Caco-2 (cell line): ENCODE results near the gene NLRP3. TPM values are rescaled to one million over a fixed set of nuclear protein-coding genes. Genes with fewer than 3 reads are reported as not detected.

Experiments
- BruUV-seq: library from RNA; stranded (reverse); fragments of 400-500 nt; replicated peaks from 2 replicates; lab custom pipeline; 2021; lab: Mats Ljungman, UMichigan
- CTCF ChIA-PET: fragments of 300-600 bp; sonication (Branson Sonifier 250); formaldehyde crosslinking; loops from one replicate; lab custom pipeline; 2022; ENCODE audit warnings: antibody characterized with exemption; lab: Charles Lee
- POLR2A ChIA-PET: fragments of 300-600 bp; sonication (Branson Sonifier 250); formaldehyde crosslinking; loops from one replicate; lab custom pipeline; 2022; ENCODE audit warnings: antibody characterized with exemption; lab: Charles Lee
- DNase-seq, 2 experiments: peaks; one replicate each; pipeline versions ENCODE4 v3.0.0 to v3.0.0-alpha.2; 2020 to 2022
- H3K27me3 ChIP-seq: replicated peaks from 2 replicates; pipeline ENCODE4 v1.6.0; 2011; ENCODE audit warnings: low read length; ENCODE audit not compliant: control insufficient read depth, insufficient read depth
- H3K36me3 ChIP-seq: 2 replicates; pipeline ENCODE4 v1.5.1; 2011; ENCODE audit warnings: low read length; ENCODE audit not compliant: control insufficient read depth, insufficient read depth
- H3K4me1 ChIP-seq: fragments of 250-450 bp; sonication (Bioruptor Pico); 2 replicates; pipeline ENCODE4 v1.5.1; 2020; ENCODE audit warnings: mild to moderate bottlenecking
- H3K4me3 ChIP-seq: 2 replicates; pipeline ENCODE4 v1.5.1; 2011; ENCODE audit warnings: low read depth, mild to moderate bottlenecking, control low read depth, low read length
- H3K9me3 ChIP-seq: fragments of 250-450 bp; sonication (Bioruptor Pico); 2 replicates; pipeline ENCODE4 v1.5.1; 2020; ENCODE audit warnings: mild to moderate bottlenecking, moderate library complexity
- H3K27ac Mint-ChIP-seq: one replicate; pipeline ENCODE4 v1.8.0; 2022; ENCODE audit warnings: mixed read lengths; ENCODE audit not compliant: unreplicated experiment
- H3K27me3 Mint-ChIP-seq: one replicate; pipeline ENCODE4 v1.8.0; 2022; ENCODE audit warnings: mixed read lengths; ENCODE audit not compliant: insufficient read depth, unreplicated experiment
- H3K36me3 Mint-ChIP-seq: one replicate; pipeline ENCODE4 v1.8.0; 2022; ENCODE audit warnings: mild to moderate bottlenecking, mixed read lengths; ENCODE audit not compliant: insufficient read depth, unreplicated experiment
- H3K4me1 Mint-ChIP-seq: one replicate; pipeline ENCODE4 v1.8.0; 2022; ENCODE audit warnings: low read depth, mixed read lengths; ENCODE audit not compliant: unreplicated experiment
- H3K4me3 Mint-ChIP-seq: one replicate; pipeline ENCODE4 v1.8.0; 2022; ENCODE audit warnings: mild to moderate bottlenecking, moderate library complexity, mixed read lengths; ENCODE audit not compliant: unreplicated experiment
- H3K9me3 Mint-ChIP-seq: one replicate; pipeline ENCODE4 v1.8.0; 2022; ENCODE audit warnings: mixed read lengths; ENCODE audit not compliant: unreplicated experiment
- CTCF ChIP-seq, 2 experiments: fragments of 200-600 bp in 1 of 2; IDR thresholded peaks; 1 replicate in 1 of 2; 2 replicates in 1 of 2; pipeline versions ENCODE4 v1.5.1 to v1.8.0; 2011 to 2022; ENCODE audit warnings: antibody characterized with exemption in 1 of 2, control low read depth in 1 of 2, inconsistent platforms in 1 of 2, low read depth in 1 of 2, low read length in 1 of 2, mild to moderate bottlenecking in 1 of 2, moderate library complexity in 1 of 2; ENCODE audit not compliant: insufficient read depth in 1 of 2, severe bottlenecking in 1 of 2, unreplicated experiment in 1 of 2
- intact Hi-C: fragments of 100-400 bp; cut with micrococcal nuclease; formaldehyde crosslinking; loops from one replicate; pipeline ENCODE4 v1.10.0; 2022; ENCODE audit not compliant: unreplicated experiment
- total RNA-seq: library from RNA; stranded (reverse); gene quantifications from 2 replicates; pipeline ENCODE4 v1.2.3, GENCODE V29; 2022

The NLRP3 gene
- total RNA-seq, 1 experiment from 2014 or later, result not detected

GRCh38 chr1:247447162-247447909 lies 31.4 kb downstream of the NLRP3 start:
- H3K36me3 Mint-ChIP-seq, result no peaks in the 10 kb centered on the region
- Histone ChIP-seq H3K36me3 (no peaks in the 10 kb centered on the region), H3K9me3 (no peaks in the 10 kb centered on the region), H3K27me3 (no peaks in the 10 kb centered on the region), H3K4me1 (no peaks in the 10 kb centered on the region), H3K4me3 (peak overlapping the region; percentile 43; the same call in 1 of the 2 replicates)
- H3K4me3 Mint-ChIP-seq, result peak overlapping the region; percentile 72
- peaks cover 14% of the 10 kb centered on the region for H3K9me3 Mint-ChIP-seq
- ChIA-PET CTCF (no interaction called here), POLR2A (interaction anchor here (0.6 kb wide), 1 partner anchor 593 kb away, joined by 3 read pairs; no protein-coding TSS in a partner anchor)
- peak overlapping the region; percentile 74 for H3K27ac Mint-ChIP-seq
- intact Hi-C loops, result loop anchor here (5.0 kb wide), 1 partner anchor 75 kb away; no protein-coding TSS in a partner anchor
- no peaks in the 10 kb centered on the region for H3K4me1 Mint-ChIP-seq
- BruUV-seq, result no TSS peak
- no peak for TF ChIP-seq CTCF (IDR thresholded peaks at IDR 0.05; ENCODE audit: insufficient read depth in 1 of 2, low read depth in 1 of 2, low read length in 1 of 2, severe bottlenecking in 1 of 2, unreplicated experiment in 1 of 2)
- no peak for DNase-seq
- H3K27me3 Mint-ChIP-seq, result peaks cover 18% of the 10 kb centered on the region

GRCh38 chr1:247448107-247448791 lies 32.3 kb downstream of the NLRP3 start:
- H3K4me1 Mint-ChIP-seq, result no peaks in the 10 kb centered on the region
- H3K36me3 ChIP-seq, result no peaks in the 10 kb centered on the region
- no peaks in the 10 kb centered on the region for H3K4me1 ChIP-seq
- POLR2A ChIA-PET, result interaction anchor here (0.5 kb wide), 1 partner anchor 499 kb away, joined by 3 read pairs; no protein-coding TSS in a partner anchor
- no TSS peak for BruUV-seq
- peak overlapping the region; percentile 72 for H3K4me3 Mint-ChIP-seq
- no peak for TF ChIP-seq CTCF (IDR thresholded peaks at IDR 0.05; ENCODE audit: insufficient read depth in 1 of 2, low read depth in 1 of 2, low read length in 1 of 2, severe bottlenecking in 1 of 2, unreplicated experiment in 1 of 2)
- H3K36me3 Mint-ChIP-seq, result no peaks in the 10 kb centered on the region
- peaks cover 18% of the 10 kb centered on the region for H3K27me3 Mint-ChIP-seq
- H3K9me3 Mint-ChIP-seq, result peaks cover 14% of the 10 kb centered on the region
- H3K4me3 ChIP-seq, result peak overlapping the region; percentile 43
- CTCF ChIA-PET, result no interaction called here
- intact Hi-C loops, result loop anchor here (5.0 kb wide), 1 partner anchor 76 kb away; no protein-coding TSS in a partner anchor
- DNase-seq, result peak; percentile 73 to 80
- H3K27me3 ChIP-seq, result no peaks in the 10 kb centered on the region
- no peaks in the 10 kb centered on the region for H3K9me3 ChIP-seq
- H3K27ac Mint-ChIP-seq, result peak overlapping the region; percentile 74

GRCh38 chr1:247451388-247452010 lies 35.5 kb downstream of the NLRP3 start:
- Mint-ChIP-seq H3K27ac (no peak overlapping the region), H3K4me1 (no peaks in the 10 kb centered on the region), H3K4me3 (no peak overlapping the region), H3K36me3 (no peaks in the 10 kb centered on the region), H3K9me3 (peaks cover 4% of the 10 kb centered on the region), H3K27me3 (peaks cover 25% of the 10 kb centered on the region)
- CTCF ChIA-PET, result no interaction called here
- no peak for TF ChIP-seq CTCF (IDR thresholded peaks at IDR 0.05; ENCODE audit: insufficient read depth in 1 of 2, low read depth in 1 of 2, low read length in 1 of 2, severe bottlenecking in 1 of 2, unreplicated experiment in 1 of 2)
- DNase-seq, result no peak
- no peaks in the 10 kb centered on the region for H3K4me1 ChIP-seq
- H3K4me3 ChIP-seq, result no peak overlapping the region
- no peaks in the 10 kb centered on the region for H3K27me3 ChIP-seq
- H3K36me3 ChIP-seq, result no peaks in the 10 kb centered on the region
- no TSS peak for BruUV-seq
- H3K9me3 ChIP-seq, result no peaks in the 10 kb centered on the region
- intact Hi-C loops, result loop anchor here (1.0 kb wide), 1 partner anchor 61 kb away; no protein-coding TSS in a partner anchor
- POLR2A ChIA-PET, result no interaction called here
